Globus pallidus (tissue), 1 donor: ENCODE results near the gene ZCCHC24.

ENCODE experiments used
- DNase-seq: peaks from one replicate; pipeline ENCODE4 v3.0.0-alpha.2; 2015; ENCODE audit warnings: low spot score

ZCCHC24 gene

GRCh38 chr10:79360499-79361342, 84.7 kb downstream of the ZCCHC24 start:
- DNase-seq, result no peak

GRCh38 chr10:79359816-79360498, 85.5 kb downstream of the ZCCHC24 start:
- no peak for DNase-seq

GRCh38 chr10:79358811-79359210, 86.6 kb downstream of the ZCCHC24 start:
- no peak for DNase-seq

GRCh38 chr10:79357180-79357579, 88.2 kb downstream of the ZCCHC24 start:
- no peak for DNase-seq

- no peak for DNase-seq
Measured at GRCh38 chr10:79356104-79356503, 89.3 kb downstream of the ZCCHC24 start.

GRCh38 chr10:79355420-79356017, 89.9 kb downstream of the ZCCHC24 start:
- DNase-seq, result no peak

GRCh38 chr10:79354615-79355014, 90.8 kb downstream of the ZCCHC24 start:
- DNase-seq, result no peak

- no peak for DNase-seq
Measured at GRCh38 chr10:79354141-79354540, 91.3 kb downstream of the ZCCHC24 start.

GRCh38 chr10:79353726-79354125, 91.7 kb downstream of the ZCCHC24 start:
- DNase-seq, result no peak

GRCh38 chr10:79353000-79353406, 92.4 kb downstream of the ZCCHC24 start:
- DNase-seq, result no peak

- no peak for DNase-seq
Measured at GRCh38 chr10:79352035-79352877, 93.2 kb downstream of the ZCCHC24 start.

- DNase-seq, result no peak
Measured at GRCh38 chr10:79351332-79351731, 94.1 kb downstream of the ZCCHC24 start.

GRCh38 chr10:79350407-79351154, 94.8 kb downstream of the ZCCHC24 start:
- no peak for DNase-seq

- no peak for DNase-seq
Measured at GRCh38 chr10:79349766-79350406, 95.5 kb downstream of the ZCCHC24 start.

GRCh38 chr10:79349072-79349491, 96.3 kb downstream of the ZCCHC24 start:
- DNase-seq, result no peak

- DNase-seq, result no peak
Measured at GRCh38 chr10:79348640-79348988, 96.8 kb downstream of the ZCCHC24 start.

- no peak for DNase-seq
Measured at GRCh38 chr10:79347894-79348639, 97.4 kb downstream of the ZCCHC24 start.

- DNase-seq, result peak; percentile 92
Measured at GRCh38 chr10:79347226-79347893, 98.1 kb downstream of the ZCCHC24 start, which contains the start of gene PPIF. Gene PPIF (plus strand): TSS chr10:79347469. CDS start chr10:79347549, 80 bp downstream.
